Lung microvascular endothelial cell (primary cell): ENCODE measurements around the gene RECK. TPM values are rescaled to one million over a fixed set of nuclear protein-coding genes. Genes with fewer than 3 reads are reported as not detected.
"Not testable (repeated sequence)": the region's sequence is repeated elsewhere in the genome, so short reads cannot be mapped to it uniquely, and the experiment has no call there.

ENCODE experiments used
- DNase-seq, 2 donors: peaks; one replicate each; pipeline versions ENCODE4 v3.0.0 to v3.0.0-alpha.2; 2010; ENCODE audit warnings: low read depth in 2 of 2
- total RNA-seq: library from RNA; depleted of rRNA; stranded (reverse); fragments of >200 nt; gene quantifications from 2 replicates; pipeline ENCODE4 v1.2.1, GENCODE V29; 2014

Gene RECK
- total RNA-seq, 1 donor from 2014 or later, result 25.0 TPM

GRCh38 chr9:36154331-36154952 lies 117.7 kb downstream of the RECK start:
- peak; percentile 63 to 95 for DNase-seq

GRCh38 chr9:36156116-36156515 lies 119.4 kb downstream of the RECK start:
- no peak for DNase-seq

GRCh38 chr9:36158122-36158521 lies 121.4 kb downstream of the RECK start:
- no peak for DNase-seq

- no peak for DNase-seq
These were observed 122.2 kb downstream of the RECK start for GRCh38 chr9:36158917-36159316.

GRCh38 chr9:36159509-36159908 lies 122.8 kb downstream of the RECK start:
- DNase-seq, result not testable (repeated sequence)

GRCh38 chr9:36160126-36160525 lies 123.4 kb downstream of the RECK start:
- DNase-seq, result not testable (repeated sequence)

- no peak for DNase-seq
These were observed 124.5 kb downstream of the RECK start for GRCh38 chr9:36161187-36161586.

- DNase-seq, result no peak
These were observed 125.6 kb downstream of the RECK start for GRCh38 chr9:36162211-36162738.

GRCh38 chr9:36163049-36163785 lies 126.5 kb downstream of the RECK start:
- DNase-seq, result peak; percentile 78 to 84

- DNase-seq, result peak in 1 of 2 donors; percentile 12
These were observed 127.1 kb downstream of the RECK start for GRCh38 chr9:36163786-36164170.

GRCh38 chr9:36164372-36164771 lies 127.7 kb downstream of the RECK start:
- DNase-seq, result no peak

- DNase-seq, result no peak
These were observed 128.3 kb downstream of the RECK start for GRCh38 chr9:36164989-36165388.

- no peak for DNase-seq
These were observed 129.1 kb downstream of the RECK start for GRCh38 chr9:36165826-36166167.

- peak; percentile 70 to 82 for DNase-seq
These were observed 129.6 kb downstream of the RECK start for GRCh38 chr9:36166168-36166927.

GRCh38 chr9:36169166-36169565 lies 132.5 kb downstream of the RECK start, which contains the start of gene CCIN:
Gene CCIN, plus strand, starts transcription at chr9:36169388. Its CDS starts 115 bp downstream, at chr9:36169503.
- DNase-seq, result no peak

- DNase-seq, result no peak
These were observed 133.0 kb downstream of the RECK start for GRCh38 chr9:36169708-36170107.

- DNase-seq, result no peak
These were observed 133.8 kb downstream of the RECK start for GRCh38 chr9:36170531-36170930.

- DNase-seq, result no peak
These were observed 137.1 kb downstream of the RECK start for GRCh38 chr9:36173861-36174260.
